Thyroid gland (tissue), 4 donors: ENCODE data around the gene IWS1. TPM values are rescaled to one million over a fixed set of nuclear protein-coding genes. Genes with fewer than 3 reads are reported as not detected.
"Not testable (repeated sequence)": the region's sequence is repeated elsewhere in the genome, so short reads cannot be mapped to it uniquely, and the experiment has no call there.

Experiments
- DNase-seq, 2 donors: peaks; one replicate each; pipeline ENCODE4 v3.0.0-alpha.2; 2019
- H3K27ac ChIP-seq, 3 donors: fragments of 200-600 bp; sonication (generic); 1 replicate in 2 of 3; 2 replicates in 1 of 3; pipeline ENCODE4 v1.5.1; 2016 to 2019; ENCODE audit warnings: mild to moderate bottlenecking in 1 of 3, moderate library complexity in 1 of 3
- H3K27me3 ChIP-seq: fragments of 200-600 bp; sonication (generic); one replicate; pipeline ENCODE4 v1.5.1; 2019
- H3K36me3 ChIP-seq, 2 donors: fragments of 200-600 bp; sonication (generic); one replicate each; pipeline ENCODE4 v1.5.1; 2016 to 2019
- H3K4me1 ChIP-seq, 2 donors: fragments of 200-600 bp; sonication (generic); one replicate each; pipeline ENCODE4 v1.5.1; 2017 to 2019
- H3K4me3 ChIP-seq, 3 donors: fragments of 200-600 bp; sonication (generic); replicated peaks in 1 of 3; 1 replicate in 2 of 3; 2 replicates in 1 of 3; pipeline ENCODE4 v1.5.1; 2016; ENCODE audit warnings: mild to moderate bottlenecking in 1 of 3
- H3K9me3 ChIP-seq: fragments of 200-600 bp; sonication (generic); one replicate; pipeline ENCODE4 v1.5.1; 2017
- CTCF ChIP-seq, 6 experiments: fragments of 200-600 bp in 3 of 6; fragments of 450-650 bp in 3 of 6; sonication (generic) in 3 of 6; IDR thresholded peaks; one replicate each; pipeline ENCODE4 v1.5.1; 2016 to 2019; ENCODE audit warnings: antibody characterized with exemption in 6 of 6, mild to moderate bottlenecking in 2 of 6, inconsistent platforms in 1 of 6, moderate library complexity in 1 of 6
- POLR2A ChIP-seq, 2 donors: fragments of 450-650 bp; IDR thresholded peaks; one replicate each; pipeline ENCODE4 v1.6.1; 2017; ENCODE audit warnings: antibody characterized with exemption in 2 of 2, mild to moderate bottlenecking in 2 of 2, moderate library complexity in 1 of 2
- WGBS, 2 donors: methylation state at CpG; one replicate each; pipeline ENCODE4 v1.1.5; 2017; 5-methylcytosine and 5-hydroxymethylcytosine counted together
- intact Hi-C: fragments of 100-400 bp; cut with DNase I; formaldehyde crosslinking; loops from one replicate; pipeline ENCODE4 v1.15.1; 2023
- total RNA-seq, 4 donors: library from RNA; depleted of rRNA; stranded (reverse); fragments of >200 nt; gene quantifications; one replicate each; pipeline ENCODE4 v1.2.3, GENCODE V29; 2016

Gene IWS1
- total RNA-seq, 4 donors from 2014 or later: 33.8 to 70.4 (median 42.1) TPM

DNA sequence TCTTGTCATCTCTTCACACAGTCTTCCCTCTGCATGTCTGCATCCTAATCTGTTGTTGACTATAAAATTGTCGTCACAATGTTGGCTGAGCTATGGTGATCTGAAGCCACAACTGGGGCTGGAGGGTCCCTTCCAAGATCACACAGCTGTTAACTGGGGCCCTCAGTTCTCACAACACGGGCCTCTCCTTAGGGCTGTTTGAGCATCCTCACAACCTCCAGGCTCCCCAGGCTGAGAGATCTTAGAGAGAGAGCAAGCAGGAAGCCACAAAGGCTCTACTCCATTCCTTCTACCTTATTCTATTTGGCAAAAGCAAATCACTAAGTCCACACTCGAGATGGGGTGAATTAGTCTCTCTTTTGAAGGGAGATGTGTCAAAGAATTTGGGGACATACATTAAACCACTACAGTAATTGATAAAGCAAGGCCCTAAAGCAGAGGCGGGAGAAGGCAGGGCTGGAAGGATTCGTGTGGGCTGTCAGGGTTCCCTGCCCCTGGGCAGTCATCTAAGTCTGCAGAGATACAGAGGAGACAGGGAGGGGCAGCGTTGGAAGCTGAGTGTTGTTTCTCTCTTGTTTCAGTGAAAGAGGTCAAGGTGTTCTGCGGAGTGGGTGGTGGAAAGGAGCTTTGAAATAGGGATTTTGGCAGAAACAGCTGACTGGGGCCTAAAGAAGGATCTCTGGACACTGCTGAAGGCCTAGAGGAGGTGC lies 25.1 kb upstream of the IWS1 start:
- no peak overlapping the region for H3K27ac ChIP-seq
- H3K4me1 ChIP-seq: no peaks in the 10 kb centered on the region
- H3K9me3 ChIP-seq: no peaks in the 10 kb centered on the region
- TF ChIP-seq CTCF (IDR thresholded peaks at IDR 0.05) (no peak), POLR2A (IDR thresholded peaks at IDR 0.05) (no peak)
- DNase-seq: no peak
- no peak overlapping the region for H3K4me3 ChIP-seq
- H3K27me3 ChIP-seq: no peaks in the 10 kb centered on the region
- intact Hi-C loops: no loop called here
- no peaks in the 10 kb centered on the region for H3K36me3 ChIP-seq
- WGBS, 2 donors: 72 to 76% methylated on average over 7 of the region's 7 CpGs

GRCh38 chr2:127546797-127547196 lies 20.5 kb upstream of the IWS1 start:
- H3K9me3 ChIP-seq: no peaks in the 10 kb centered on the region
- H3K27ac ChIP-seq: no peak overlapping the region
- WGBS, 2 donors: 80 to 85% methylated on average over 3 of the region's 3 CpGs
- H3K36me3 ChIP-seq: no peaks in the 10 kb centered on the region
- intact Hi-C loops: no loop called here
- no peak for DNase-seq
- no peak overlapping the region for H3K4me3 ChIP-seq
- no peaks in the 10 kb centered on the region for H3K4me1 ChIP-seq
- no peaks in the 10 kb centered on the region for H3K27me3 ChIP-seq
- TF ChIP-seq CTCF (IDR thresholded peaks at IDR 0.05) (no peak), POLR2A (IDR thresholded peaks at IDR 0.05) (no peak)

DNA sequence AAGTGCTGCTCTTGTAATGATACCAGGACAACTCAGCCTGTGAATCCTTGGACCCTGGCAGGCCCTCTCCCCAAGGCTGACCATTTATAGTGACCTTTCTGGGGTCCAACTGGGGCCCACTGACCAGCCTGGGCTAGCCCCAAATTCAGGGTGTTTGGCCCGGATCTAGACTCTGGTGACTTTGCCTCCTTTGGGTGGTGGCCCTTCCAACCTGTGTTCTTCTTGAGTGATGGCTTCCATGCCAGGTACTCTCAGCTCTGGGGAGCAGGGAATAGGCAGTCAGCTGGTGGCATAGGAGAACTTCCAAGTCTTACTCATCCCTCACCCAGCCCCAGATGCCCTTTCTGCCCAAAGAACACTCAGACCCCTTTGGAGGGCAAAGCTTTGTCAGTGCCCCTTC lies 19.5 kb upstream of the IWS1 start:
- intact Hi-C loops: no loop called here
- no peak for DNase-seq
- Histone ChIP-seq H3K9me3 (no peaks in the 10 kb centered on the region), H3K4me3 (no peak overlapping the region), H3K36me3 (no peaks in the 10 kb centered on the region), H3K27me3 (no peaks in the 10 kb centered on the region), H3K27ac (no peak overlapping the region), H3K4me1 (no peaks in the 10 kb centered on the region)
- 100% methylated on average over 1 of the region's 1 CpG for WGBS, 2 donors
- TF ChIP-seq POLR2A (IDR thresholded peaks at IDR 0.05) (no peak), CTCF (IDR thresholded peaks at IDR 0.05) (no peak)

- whole genome bisulfite sequencing, 2 donors: 67 to 86% methylated on average over 6 of the region's 6 CpGs
- Histone ChIP-seq H3K4me1 (no peaks in the 10 kb centered on the region), H3K36me3 (no peaks in the 10 kb centered on the region), H3K9me3 (no peaks in the 10 kb centered on the region), H3K27me3 (no peaks in the 10 kb centered on the region), H3K4me3 (no peak overlapping the region), H3K27ac (no peak overlapping the region)
- TF ChIP-seq POLR2A (IDR thresholded peaks at IDR 0.05) (no peak), CTCF (IDR thresholded peaks at IDR 0.05) (no peak)
- intact Hi-C loops: no loop called here
- no peak for DNase-seq
Measured at GRCh38 chr2:127545189-127545588, 18.9 kb upstream of the IWS1 start.

DNA sequence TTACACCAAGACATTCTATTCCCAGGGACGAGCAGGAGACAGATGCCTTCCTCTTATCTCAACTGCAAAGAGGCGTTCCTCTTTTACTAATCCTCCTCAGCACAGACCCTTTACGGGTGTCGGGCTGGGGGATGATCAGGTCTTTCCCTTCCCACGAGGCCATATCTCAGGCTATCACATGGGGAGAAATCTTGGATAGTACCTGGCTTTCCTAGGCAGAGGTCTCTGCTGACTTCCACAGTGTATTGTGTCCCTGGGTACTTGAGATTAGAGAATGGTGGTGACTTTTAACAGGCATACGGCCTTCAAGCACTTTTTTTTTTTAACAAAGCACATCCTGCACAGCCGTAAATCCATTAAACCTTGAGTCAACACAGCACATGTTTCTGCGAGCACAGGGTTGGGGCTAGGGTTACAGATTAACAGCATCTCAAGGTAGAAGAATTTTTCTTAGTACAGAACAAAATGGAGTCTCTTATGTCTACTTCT lies 16.8 kb upstream of the IWS1 start:
- H3K4me1 ChIP-seq, H3K27ac ChIP-seq, H3K36me3 ChIP-seq, H3K27me3 ChIP-seq, H3K4me3 ChIP-seq, intact Hi-C loops, DNase-seq, H3K9me3 ChIP-seq: not testable (repeated sequence)
- 42 to 51% methylated on average over 8 of the region's 8 CpGs for WGBS, 2 donors
